Cardiac fibroblast (primary cell): ENCODE measurements around the gene ID3.
"Not testable (repeated sequence)": the region's sequence is repeated elsewhere in the genome, so short reads cannot be mapped to it uniquely, and the experiment has no call there.

Experiments used
- DNase-seq, 2 donors: peaks; one replicate each; pipeline versions ENCODE4 v3.0.0 to v3.0.0-alpha.2; 2010; ENCODE audit warnings: low read depth in 2 of 2
- H3K4me3 ChIP-seq, 2 donors: replicated peaks in 1 of 2; 1 replicate in 1 of 2; 2 replicates in 1 of 2; pipeline ENCODE4 v1.5.1; 2011; ENCODE audit warnings: low read depth in 2 of 2, low read length in 2 of 2, mild to moderate bottlenecking in 2 of 2, moderate library complexity in 1 of 2
- TF ChIP-seq, protein P1 (sequence below): IDR thresholded peaks from one replicate; pipeline ENCODE4 v1.5.1; 2011; ENCODE audit warnings: low read depth, mild to moderate bottlenecking, low read length, inconsistent platforms

The ID3 gene

DNA sequence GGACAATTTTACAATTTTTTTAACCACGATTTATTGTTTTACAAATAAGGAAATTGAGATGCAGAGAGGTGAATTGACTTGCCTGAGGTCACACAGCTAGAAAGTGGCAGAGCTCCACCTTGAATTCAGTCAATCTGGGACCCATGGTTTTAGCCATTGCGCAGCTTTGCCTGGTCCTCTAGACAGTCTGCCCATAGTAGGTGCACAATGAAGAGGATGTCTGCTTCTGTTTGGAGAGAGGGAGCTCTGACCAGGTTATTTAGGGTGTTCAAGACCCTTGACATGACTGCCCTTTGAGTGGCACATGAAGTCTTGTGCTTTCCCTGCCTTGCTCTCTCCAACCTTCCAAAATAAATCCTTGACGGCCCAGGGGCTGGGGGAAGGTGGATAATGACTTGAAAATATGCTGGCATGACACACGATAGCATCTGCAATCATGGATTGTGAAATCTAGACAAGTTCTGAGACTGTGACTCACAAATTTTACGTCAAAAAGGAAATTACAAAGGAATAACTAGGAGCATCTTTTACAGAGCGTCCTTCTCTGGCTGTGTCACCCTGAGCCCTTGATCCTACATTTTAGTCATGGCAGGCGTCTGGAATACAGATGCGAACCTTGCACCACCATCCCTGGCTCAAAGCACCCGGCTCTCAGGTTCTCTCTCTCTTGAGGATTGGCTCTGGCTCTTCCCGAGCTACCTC, 26.2 kb upstream of the ID3 start:
- H3K4me3 ChIP-seq, result no peak overlapping the region
- TF ChIP-seq, protein P1, sequence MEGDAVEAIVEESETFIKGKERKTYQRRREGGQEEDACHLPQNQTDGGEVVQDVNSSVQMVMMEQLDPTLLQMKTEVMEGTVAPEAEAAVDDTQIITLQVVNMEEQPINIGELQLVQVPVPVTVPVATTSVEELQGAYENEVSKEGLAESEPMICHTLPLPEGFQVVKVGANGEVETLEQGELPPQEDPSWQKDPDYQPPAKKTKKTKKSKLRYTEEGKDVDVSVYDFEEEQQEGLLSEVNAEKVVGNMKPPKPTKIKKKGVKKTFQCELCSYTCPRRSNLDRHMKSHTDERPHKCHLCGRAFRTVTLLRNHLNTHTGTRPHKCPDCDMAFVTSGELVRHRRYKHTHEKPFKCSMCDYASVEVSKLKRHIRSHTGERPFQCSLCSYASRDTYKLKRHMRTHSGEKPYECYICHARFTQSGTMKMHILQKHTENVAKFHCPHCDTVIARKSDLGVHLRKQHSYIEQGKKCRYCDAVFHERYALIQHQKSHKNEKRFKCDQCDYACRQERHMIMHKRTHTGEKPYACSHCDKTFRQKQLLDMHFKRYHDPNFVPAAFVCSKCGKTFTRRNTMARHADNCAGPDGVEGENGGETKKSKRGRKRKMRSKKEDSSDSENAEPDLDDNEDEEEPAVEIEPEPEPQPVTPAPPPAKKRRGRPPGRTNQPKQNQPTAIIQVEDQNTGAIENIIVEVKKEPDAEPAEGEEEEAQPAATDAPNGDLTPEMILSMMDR, result no peak
- peak; percentile 91 to 99 for DNase-seq

DNA sequence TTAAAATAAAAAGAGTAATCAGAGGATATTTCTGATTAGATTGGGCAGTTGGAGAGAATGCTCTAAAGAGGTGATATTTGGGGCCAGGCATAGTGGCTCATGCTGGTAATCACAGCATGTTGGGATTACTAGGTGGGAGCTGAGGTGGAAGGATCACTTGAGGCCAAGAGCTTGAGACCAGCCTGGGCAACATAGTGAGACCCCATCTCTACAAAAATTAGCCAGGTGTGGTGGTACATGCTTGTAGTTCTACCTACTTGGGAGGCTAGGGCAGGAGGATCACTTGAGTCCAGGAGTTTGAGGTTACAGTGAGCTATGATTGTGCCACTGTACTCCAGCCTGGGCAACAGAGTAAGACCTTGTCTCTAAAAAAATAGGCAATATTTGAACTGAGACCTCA, 24.4 kb upstream of the ID3 start:
- DNase-seq, H3K4me3 ChIP-seq: not testable (repeated sequence)

DNA sequence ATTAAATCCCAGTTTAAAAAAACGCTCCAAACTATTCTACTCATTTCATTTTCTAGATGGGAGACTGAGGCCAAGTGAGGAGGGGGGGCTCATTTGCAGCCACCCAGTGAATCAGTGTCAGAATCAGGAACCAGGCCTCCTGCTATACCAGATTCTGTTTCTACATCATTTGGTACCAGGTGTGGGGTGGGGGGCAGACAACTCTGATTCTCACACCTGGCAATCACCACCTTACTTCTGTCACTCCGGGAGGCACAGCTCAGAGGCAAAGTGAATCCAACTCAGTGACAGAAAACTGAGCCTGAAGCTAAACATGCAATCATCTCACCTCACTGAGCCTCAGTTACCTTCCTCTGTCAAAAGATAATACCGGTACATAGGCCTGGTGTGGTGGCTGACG, 23.5 kb upstream of the ID3 start:
- no peak for DNase-seq
- TF ChIP-seq, protein P1, result no peak

DNA sequence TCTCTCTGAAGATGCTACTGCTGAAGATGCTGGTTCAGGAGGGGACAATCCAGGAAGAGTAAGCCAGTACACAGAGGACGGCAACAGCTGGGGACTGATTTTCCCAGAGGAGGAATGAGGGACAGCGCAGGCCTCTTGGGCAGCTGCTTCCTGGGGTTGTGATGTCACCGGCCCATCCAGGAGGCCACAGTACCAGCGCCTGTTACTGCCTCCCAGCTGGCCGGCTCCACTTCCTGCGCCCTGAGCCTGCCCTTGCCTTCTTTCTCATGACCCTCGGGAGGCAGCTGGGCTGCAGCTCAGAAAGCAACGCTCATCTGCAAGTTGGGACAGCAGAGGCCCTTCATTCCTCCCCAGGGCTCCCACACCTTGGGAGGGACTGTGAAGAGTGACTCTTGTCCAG, 21.9 kb upstream of the ID3 start:
- no peak overlapping the region for H3K4me3 ChIP-seq
- TF ChIP-seq, protein P1, result no peak
- DNase-seq, result peak; percentile 79 to 86

More for the DNA sequence above, 23.5 kb upstream of the ID3 start:
- no peak overlapping the region for H3K4me3 ChIP-seq

DNA sequence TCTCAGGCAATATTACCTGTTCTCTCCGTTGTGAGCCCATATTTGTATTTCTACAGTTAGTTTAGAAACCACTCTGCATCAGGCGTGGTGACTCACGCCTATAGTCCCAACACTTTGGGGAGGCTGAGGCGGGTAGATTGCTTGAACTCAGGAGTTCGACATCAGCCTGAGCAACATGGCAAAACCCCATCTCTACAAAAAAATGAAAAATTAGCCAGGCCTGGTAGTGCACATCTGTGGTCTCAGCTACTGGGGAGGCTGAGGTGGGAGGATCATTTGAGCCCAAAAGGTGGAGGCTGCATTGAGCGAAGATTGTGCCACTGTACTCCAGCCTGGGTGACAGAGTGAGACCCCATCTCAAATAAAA, 19.7 kb upstream of the ID3 start:
- TF ChIP-seq, protein P1, result no peak
- no peak overlapping the region for H3K4me3 ChIP-seq
- DNase-seq, result no peak

DNA sequence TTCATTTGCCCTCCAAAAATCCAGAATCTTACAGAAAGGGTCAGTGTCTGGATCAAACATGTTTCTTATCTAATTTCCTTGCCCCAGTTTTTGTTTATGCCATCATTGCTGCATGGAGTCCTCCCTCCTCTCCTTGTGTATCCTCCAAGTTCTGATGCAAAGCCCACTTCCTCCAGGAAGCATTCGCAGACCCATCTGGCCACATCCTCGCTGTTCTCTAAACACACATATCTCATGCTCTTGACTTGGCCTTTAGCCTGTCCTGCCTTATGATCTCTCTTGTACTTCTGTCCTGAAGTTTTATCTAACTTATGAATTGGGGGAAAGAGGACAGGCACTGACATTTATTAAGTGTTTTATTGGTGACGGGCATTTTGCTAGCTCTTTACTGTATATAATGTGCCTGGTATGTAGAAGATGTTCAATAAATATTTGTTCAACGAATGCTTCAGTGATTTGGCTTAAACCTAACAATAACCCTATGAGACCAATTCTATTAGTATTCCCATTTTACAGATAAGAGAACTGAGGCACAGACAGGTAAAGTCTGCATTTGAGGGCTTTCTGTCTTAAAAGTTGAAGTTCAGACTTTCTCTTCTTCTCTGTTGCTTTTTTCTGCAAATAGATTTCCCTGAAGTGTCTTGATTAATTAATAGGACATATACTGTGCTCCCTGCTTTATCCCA, 19.2 kb upstream of the ID3 start:
- H3K4me3 ChIP-seq, result no peak overlapping the region
- peak in 1 of 2 donors; percentile 64 for DNase-seq
- TF ChIP-seq, protein P1, result no peak

DNA sequence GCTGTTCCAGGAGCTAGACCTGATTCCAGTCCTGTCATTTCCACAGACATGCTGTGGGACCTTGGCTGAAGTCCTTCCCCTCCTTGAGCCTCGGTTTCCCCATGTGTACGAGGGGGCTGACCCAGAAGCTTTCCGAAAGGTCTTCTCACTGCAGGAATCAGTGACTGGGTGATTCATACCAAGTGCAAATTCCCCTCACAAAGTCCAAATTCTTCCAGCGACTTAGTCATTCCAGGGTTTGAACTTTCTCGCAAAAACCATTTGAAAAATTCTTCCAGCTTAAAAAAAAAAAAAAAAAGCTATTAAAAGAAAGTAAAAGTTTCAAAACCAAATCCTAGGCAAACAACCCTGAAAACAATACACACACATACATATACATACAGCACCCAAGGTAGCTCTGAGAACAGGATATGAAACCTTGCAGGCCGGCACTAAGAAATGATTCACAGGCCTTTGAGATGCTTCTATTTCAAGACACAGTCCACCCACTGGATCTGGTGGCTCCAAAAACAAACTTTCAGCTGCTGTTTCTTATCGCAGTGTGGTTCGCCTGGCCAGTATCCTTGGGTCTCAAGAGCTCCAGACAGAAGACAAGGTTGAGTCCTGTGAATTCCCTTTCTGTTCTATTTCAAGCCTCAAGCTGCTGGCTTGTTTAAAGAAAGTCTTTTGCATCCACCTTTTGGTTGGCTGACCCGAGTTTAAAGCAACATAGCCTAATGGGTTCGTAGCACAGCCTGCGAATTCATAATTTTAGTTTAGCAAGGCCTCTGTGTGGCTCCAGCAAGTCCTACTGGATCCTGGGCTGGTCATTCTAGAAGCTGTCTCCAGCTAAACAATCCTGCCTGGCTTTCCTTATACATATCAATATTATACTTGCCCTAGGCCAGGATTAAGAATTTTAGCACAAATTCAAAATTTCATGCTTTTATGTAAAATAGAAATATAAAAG, 18.0 kb upstream of the ID3 start:
- H3K4me3 ChIP-seq, result peak overlapping the region in 1 of 2 donors; percentile 16
- TF ChIP-seq, protein P1, result no peak
- DNase-seq, result peak; percentile 91 to 95
